PFSK-1 (cell line): ENCODE measurements around the gene KLHL36.

Experiments
- FOXP2 ChIP-seq: optimal IDR thresholded peaks from 2 replicates; pipeline ENCODE3; 2011; ENCODE audit warnings: borderline replicate concordance, control low read depth, inconsistent platforms; ENCODE audit not compliant: insufficient read depth; ENCODE audit errors: extremely low read length, extremely low read depth
- POLR2AphosphoS5 ChIP-seq: IDR thresholded peaks from 2 replicates; pipeline ENCODE4 v1.6.1; 2012; ENCODE audit warnings: low read depth, mild to moderate bottlenecking, control low read depth, low read length, moderate library complexity
- SIN3A ChIP-seq: IDR thresholded peaks from 2 replicates; pipeline ENCODE4 v1.6.1; 2012; ENCODE audit warnings: mild to moderate bottlenecking, low read length, moderate library complexity, borderline replicate concordance; ENCODE audit not compliant: insufficient read depth
- TAF1 ChIP-seq: IDR thresholded peaks from 2 replicates; pipeline ENCODE4 v1.6.1; 2012; ENCODE audit warnings: low read length, control low read depth, borderline replicate concordance; ENCODE audit not compliant: insufficient read depth
- TF ChIP-seq, protein P1 (sequence below), 2 experiments: IDR thresholded peaks; 2 replicates each; pipeline versions ENCODE4 v1.6.1 to v1.8.0; 2011 to 2012; ENCODE audit warnings: low read depth in 2 of 2, low read length in 2 of 2, control low read depth in 1 of 2, inconsistent platforms in 1 of 2, mild to moderate bottlenecking in 1 of 2, moderate library complexity in 1 of 2; ENCODE audit not compliant: insufficient read depth in 1 of 2

Gene KLHL36

DNA sequence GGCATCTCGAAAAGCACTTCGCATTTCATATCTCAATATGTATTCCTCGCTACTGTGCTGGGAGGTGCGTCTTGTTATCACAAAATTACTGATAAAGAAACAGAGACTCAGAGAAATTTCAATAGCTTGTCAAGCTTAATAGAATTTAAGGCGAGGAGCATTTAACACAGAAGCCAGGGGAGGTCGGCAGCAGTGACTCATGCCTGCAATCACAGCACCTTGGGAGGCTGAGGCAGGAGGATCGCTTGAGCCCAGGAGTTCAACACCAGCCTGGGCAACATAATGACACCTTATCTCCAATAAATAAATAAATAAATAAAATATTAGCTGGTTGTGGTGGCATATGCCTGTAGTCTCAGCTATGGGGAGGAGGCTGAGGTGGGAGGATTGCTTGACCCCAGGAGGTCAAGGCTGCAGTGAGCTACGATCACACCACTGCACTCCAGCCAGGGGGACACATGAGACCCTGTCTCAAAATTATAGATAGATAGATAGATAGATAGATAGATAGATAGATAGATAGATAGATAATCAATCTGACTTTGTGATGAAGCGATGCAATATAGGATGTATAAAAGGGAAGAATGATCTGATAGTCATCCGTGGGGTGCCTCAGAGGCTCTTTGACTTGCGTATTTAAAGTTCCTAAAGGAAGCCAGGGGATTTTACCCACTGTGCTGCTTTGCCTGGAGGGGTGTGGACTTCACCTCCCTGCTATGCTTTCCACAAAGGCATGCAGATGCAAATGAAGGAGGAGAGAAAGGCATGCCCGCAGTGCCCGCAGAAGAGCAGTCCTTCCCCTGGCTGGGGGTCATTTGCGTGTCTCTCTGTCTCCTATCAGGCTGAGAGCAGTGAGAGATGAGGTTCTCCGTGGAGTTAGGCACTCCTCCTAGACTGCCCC, 35.6 kb downstream of the KLHL36 start:
- TF ChIP-seq SIN3A (no peak), FOXP2 (no peak), POLR2AphosphoS5 (no peak), TAF1 (no peak)
- TF ChIP-seq, protein P1, sequence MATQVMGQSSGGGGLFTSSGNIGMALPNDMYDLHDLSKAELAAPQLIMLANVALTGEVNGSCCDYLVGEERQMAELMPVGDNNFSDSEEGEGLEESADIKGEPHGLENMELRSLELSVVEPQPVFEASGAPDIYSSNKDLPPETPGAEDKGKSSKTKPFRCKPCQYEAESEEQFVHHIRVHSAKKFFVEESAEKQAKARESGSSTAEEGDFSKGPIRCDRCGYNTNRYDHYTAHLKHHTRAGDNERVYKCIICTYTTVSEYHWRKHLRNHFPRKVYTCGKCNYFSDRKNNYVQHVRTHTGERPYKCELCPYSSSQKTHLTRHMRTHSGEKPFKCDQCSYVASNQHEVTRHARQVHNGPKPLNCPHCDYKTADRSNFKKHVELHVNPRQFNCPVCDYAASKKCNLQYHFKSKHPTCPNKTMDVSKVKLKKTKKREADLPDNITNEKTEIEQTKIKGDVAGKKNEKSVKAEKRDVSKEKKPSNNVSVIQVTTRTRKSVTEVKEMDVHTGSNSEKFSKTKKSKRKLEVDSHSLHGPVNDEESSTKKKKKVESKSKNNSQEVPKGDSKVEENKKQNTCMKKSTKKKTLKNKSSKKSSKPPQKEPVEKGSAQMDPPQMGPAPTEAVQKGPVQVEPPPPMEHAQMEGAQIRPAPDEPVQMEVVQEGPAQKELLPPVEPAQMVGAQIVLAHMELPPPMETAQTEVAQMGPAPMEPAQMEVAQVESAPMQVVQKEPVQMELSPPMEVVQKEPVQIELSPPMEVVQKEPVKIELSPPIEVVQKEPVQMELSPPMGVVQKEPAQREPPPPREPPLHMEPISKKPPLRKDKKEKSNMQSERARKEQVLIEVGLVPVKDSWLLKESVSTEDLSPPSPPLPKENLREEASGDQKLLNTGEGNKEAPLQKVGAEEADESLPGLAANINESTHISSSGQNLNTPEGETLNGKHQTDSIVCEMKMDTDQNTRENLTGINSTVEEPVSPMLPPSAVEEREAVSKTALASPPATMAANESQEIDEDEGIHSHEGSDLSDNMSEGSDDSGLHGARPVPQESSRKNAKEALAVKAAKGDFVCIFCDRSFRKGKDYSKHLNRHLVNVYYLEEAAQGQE (IDR thresholded peaks at IDR 0.05; ENCODE audit: insufficient read depth in 1 of 2, low read depth in 2 of 2, low read length in 2 of 2): no peak

DNA sequence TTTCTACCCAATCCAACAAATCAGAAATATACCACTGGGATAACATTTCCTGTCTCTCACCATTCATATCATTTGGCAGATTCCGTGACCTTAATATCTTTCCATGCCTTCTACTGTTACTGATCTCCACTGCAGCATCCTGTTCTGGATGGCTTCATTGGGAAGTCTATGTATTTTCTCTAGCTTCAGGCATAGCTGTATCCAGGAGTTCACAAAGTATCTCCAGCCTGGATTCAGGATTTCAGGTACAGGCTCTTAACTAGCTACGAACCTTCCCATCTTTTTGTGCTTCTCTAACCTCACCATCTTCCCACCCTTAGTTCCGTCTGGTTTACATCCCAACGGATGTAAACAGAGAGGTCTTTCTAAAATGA, 36.3 kb downstream of the KLHL36 start:
- TF ChIP-seq, protein P1 (IDR thresholded peaks at IDR 0.05; ENCODE audit: insufficient read depth in 1 of 2, low read depth in 2 of 2, low read length in 2 of 2): no peak
- TF ChIP-seq SIN3A: no peak
- TF ChIP-seq FOXP2: no peak
- no peak for TF ChIP-seq TAF1
- no peak for TF ChIP-seq POLR2AphosphoS5

DNA sequence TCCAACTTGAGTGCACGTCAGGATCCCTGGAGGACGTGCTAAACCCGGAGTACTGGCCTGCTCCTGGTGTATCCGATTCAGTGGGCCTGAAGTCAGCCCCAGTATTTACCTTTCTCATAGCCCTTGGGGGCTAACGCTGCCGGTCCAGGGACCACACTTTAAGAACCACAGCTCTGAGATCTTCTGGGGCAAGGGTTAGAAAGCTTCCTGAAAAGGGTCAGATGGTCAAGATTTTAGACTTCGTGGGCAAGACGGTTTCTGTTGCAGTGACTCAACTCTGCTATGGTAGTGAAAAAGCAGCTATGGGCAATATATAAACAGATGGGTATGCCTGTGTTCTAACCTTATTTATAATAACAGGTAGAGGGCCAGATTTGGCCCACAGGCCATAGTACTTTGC, 36.9 kb downstream of the KLHL36 start:
- TF ChIP-seq TAF1: no peak
- no peak for TF ChIP-seq FOXP2
- TF ChIP-seq, protein P1 (IDR thresholded peaks at IDR 0.05; ENCODE audit: insufficient read depth in 1 of 2, low read depth in 2 of 2, low read length in 2 of 2): no peak
- no peak for TF ChIP-seq SIN3A
- TF ChIP-seq POLR2AphosphoS5: no peak

DNA sequence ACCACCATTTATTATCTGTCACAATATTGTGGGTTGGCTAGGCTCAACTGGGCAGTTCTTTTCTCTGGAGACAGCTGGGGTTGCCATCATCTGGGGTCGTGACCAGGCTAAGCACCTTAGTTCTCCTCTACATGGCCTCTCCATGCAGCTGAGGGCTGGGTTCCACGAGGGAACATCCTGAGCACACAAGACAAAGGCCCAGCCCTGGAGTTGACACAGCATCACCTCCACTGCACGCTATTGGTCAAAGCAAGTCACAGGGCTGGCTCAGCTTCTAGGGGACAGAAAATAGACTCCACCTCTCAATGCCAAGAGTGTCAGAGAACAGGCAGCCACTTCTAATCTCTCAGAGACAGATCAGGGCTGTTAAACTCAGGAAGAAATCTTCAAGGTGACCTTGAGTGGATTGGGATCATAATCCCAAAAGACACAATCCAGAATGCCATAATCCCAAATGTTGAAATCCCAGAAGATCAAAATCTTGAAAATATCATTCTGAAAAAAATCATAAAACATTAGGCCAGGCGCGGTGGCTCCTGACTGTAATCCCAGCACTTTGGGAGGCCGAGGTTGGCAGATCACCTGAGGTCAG, 38.5 kb downstream of the KLHL36 start:
- no peak for TF ChIP-seq SIN3A
- TF ChIP-seq POLR2AphosphoS5: no peak
- TF ChIP-seq, protein P1 (IDR thresholded peaks at IDR 0.05; ENCODE audit: insufficient read depth in 1 of 2, low read depth in 2 of 2, low read length in 2 of 2): no peak
- no peak for TF ChIP-seq FOXP2
- no peak for TF ChIP-seq TAF1
